ENCODE measurements around the gene ELAVL4. TPM values are rescaled to one million over a fixed set of nuclear protein-coding genes. Genes with fewer than 3 reads are reported as not detected.

Gene ELAVL4
- total RNA-seq, 1 experiment from 2014 or later: not detected

DNA sequence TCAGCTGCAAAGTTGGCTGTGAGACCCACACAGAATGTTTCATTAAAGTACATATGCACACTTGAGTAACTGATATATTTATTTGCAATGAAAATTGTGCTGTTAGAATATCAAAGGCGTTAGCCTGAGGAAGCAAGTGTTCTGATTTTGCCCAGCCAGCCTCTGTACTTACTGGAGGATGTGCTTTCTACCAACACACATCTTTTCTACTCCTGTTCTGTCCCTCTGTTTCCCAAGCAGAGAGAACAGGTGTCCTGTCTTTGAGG lies 31.4 kb downstream of the ELAVL4 start:
- CTCF ChIA-PET: no interaction called here
- intact Hi-C loops (cut with micrococcal nuclease; ENCODE audit: unreplicated experiment): no loop called here
- H3K27me3 ChIP-seq (replicated peaks; ENCODE audit: insufficient read depth, low read depth, low read length, poor library complexity): peaks cover 30% of the 10 kb centered on the region
- no peaks in the 10 kb centered on the region for H3K9me3 ChIP-seq (ENCODE audit: low read depth, low read length, poor library complexity, severe bottlenecking)
- no peaks in the 10 kb centered on the region for H3K4me1 ChIP-seq (ENCODE audit: insufficient read depth, low read length, poor library complexity, severe bottlenecking)
- BruUV-seq (replicated peaks): no TSS peak
- no peak for TF ChIP-seq EZH2 (IDR thresholded peaks at IDR 0.05; ENCODE audit: borderline replicate concordance, low read depth, low read length, poor library complexity, severe bottlenecking)
- TF ChIP-seq, protein P1, sequence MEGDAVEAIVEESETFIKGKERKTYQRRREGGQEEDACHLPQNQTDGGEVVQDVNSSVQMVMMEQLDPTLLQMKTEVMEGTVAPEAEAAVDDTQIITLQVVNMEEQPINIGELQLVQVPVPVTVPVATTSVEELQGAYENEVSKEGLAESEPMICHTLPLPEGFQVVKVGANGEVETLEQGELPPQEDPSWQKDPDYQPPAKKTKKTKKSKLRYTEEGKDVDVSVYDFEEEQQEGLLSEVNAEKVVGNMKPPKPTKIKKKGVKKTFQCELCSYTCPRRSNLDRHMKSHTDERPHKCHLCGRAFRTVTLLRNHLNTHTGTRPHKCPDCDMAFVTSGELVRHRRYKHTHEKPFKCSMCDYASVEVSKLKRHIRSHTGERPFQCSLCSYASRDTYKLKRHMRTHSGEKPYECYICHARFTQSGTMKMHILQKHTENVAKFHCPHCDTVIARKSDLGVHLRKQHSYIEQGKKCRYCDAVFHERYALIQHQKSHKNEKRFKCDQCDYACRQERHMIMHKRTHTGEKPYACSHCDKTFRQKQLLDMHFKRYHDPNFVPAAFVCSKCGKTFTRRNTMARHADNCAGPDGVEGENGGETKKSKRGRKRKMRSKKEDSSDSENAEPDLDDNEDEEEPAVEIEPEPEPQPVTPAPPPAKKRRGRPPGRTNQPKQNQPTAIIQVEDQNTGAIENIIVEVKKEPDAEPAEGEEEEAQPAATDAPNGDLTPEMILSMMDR (conservative IDR thresholded peaks at IDR 0.05; ENCODE audit: low read depth, low read length): no peak
- POLR2A ChIA-PET (ENCODE audit: low non-redundant PET): no interaction called here
- no peak overlapping the region for H3K4me3 ChIP-seq (ENCODE audit: low read depth, low read length, poor library complexity, severe bottlenecking)
- no peaks in the 10 kb centered on the region for H3K36me3 ChIP-seq (ENCODE audit: insufficient read depth, low read length, poor library complexity, severe bottlenecking)
- DNase-seq (ENCODE audit: low spot score): no peak
- H3K27ac ChIP-seq (ENCODE audit: low read depth, low read length, poor library complexity, severe bottlenecking): no peak overlapping the region

GRCh38 chr1:50147191-50147850 lies 38.6 kb downstream of the ELAVL4 start:
- Histone ChIP-seq H3K27ac (ENCODE audit: low read depth, low read length, poor library complexity, severe bottlenecking) (no peak overlapping the region), H3K4me3 (ENCODE audit: low read depth, low read length, poor library complexity, severe bottlenecking) (no peak overlapping the region), H3K9me3 (ENCODE audit: low read depth, low read length, poor library complexity, severe bottlenecking) (no peaks in the 10 kb centered on the region), H3K36me3 (ENCODE audit: insufficient read depth, low read length, poor library complexity, severe bottlenecking) (no peaks in the 10 kb centered on the region), H3K27me3 (replicated peaks; ENCODE audit: insufficient read depth, low read depth, low read length, poor library complexity) (peaks cover 49% of the 10 kb centered on the region), H3K4me1 (ENCODE audit: insufficient read depth, low read length, poor library complexity, severe bottlenecking) (no peaks in the 10 kb centered on the region)
- intact Hi-C loops (cut with micrococcal nuclease; ENCODE audit: unreplicated experiment): no loop called here
- no TSS peak for BruUV-seq (replicated peaks)
- no peak for DNase-seq (ENCODE audit: low spot score)
- TF ChIP-seq, protein P1 (conservative IDR thresholded peaks at IDR 0.05; ENCODE audit: low read depth, low read length): no peak
- no peak for TF ChIP-seq EZH2 (IDR thresholded peaks at IDR 0.05; ENCODE audit: borderline replicate concordance, low read depth, low read length, poor library complexity, severe bottlenecking)
- ChIA-PET CTCF (no interaction called here), POLR2A (ENCODE audit: low non-redundant PET) (no interaction called here)

DNA sequence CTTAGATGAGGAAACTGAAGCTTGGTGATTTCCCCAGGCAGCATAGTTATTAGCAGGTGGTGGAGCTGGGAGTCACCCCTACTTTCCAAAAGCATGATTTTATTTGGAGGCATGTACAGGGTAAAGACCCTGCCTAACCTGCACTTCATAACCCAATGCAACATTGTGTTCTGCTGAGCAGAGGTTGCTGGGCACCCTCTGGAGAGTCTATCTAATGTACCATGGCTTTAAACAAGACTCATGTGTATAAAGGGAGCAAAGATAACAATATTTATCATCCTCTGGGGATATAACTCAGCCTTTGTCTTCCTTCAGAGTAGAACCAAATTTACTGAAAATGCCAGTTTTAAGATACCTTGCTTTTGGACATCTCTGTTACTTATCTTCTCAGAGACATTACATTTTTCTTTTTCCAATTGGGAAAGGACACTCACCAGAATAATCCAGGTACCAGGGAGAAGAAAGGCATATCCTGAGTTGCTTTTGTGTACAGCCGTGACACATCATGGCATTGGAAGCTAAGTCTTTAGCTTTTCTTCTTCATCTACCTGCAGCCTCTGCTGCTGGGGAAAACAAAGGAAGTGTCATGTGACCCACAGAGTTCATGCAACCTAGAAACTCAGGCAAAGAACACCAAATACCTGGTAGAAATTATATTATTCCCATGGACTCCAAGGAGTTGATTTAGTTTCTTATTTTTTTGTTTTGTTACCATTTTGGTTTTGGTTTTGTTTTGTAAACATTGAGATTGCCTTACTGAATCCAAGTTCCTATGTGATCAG lies 39.6 kb downstream of the ELAVL4 start:
- no TSS peak for BruUV-seq (replicated peaks)
- H3K27ac ChIP-seq (ENCODE audit: low read depth, low read length, poor library complexity, severe bottlenecking): no peak overlapping the region
- intact Hi-C loops (cut with micrococcal nuclease; ENCODE audit: unreplicated experiment): no loop called here
- ChIA-PET CTCF (no interaction called here), POLR2A (ENCODE audit: low non-redundant PET) (no interaction called here)
- H3K4me3 ChIP-seq (ENCODE audit: low read depth, low read length, poor library complexity, severe bottlenecking): no peak overlapping the region
- no peaks in the 10 kb centered on the region for H3K36me3 ChIP-seq (ENCODE audit: insufficient read depth, low read length, poor library complexity, severe bottlenecking)
- peaks cover 51% of the 10 kb centered on the region for H3K27me3 ChIP-seq (replicated peaks; ENCODE audit: insufficient read depth, low read depth, low read length, poor library complexity)
- DNase-seq (ENCODE audit: low spot score): no peak
- no peaks in the 10 kb centered on the region for H3K9me3 ChIP-seq (ENCODE audit: low read depth, low read length, poor library complexity, severe bottlenecking)
- no peaks in the 10 kb centered on the region for H3K4me1 ChIP-seq (ENCODE audit: insufficient read depth, low read length, poor library complexity, severe bottlenecking)
- TF ChIP-seq EZH2 (IDR thresholded peaks at IDR 0.05; ENCODE audit: borderline replicate concordance, low read depth, low read length, poor library complexity, severe bottlenecking): no peak
- TF ChIP-seq, protein P1 (conservative IDR thresholded peaks at IDR 0.05; ENCODE audit: low read depth, low read length): no peak

Data from A673 (cell line).